RWPE2 (cell line): ENCODE measurements around the gene ABHD18.
"Not testable (repeated sequence)": the region's sequence is repeated elsewhere in the genome, so short reads cannot be mapped to it uniquely, and the experiment has no call there.

Source experiments
- ATAC-seq: fragments of 200-7000 bp; cut with Tn5 transposase; 3 replicates; pipeline ENCODE4 v1.9.1; 2021; ENCODE audit warnings: low read depth
- DNase-seq: peaks from one replicate; pipeline ENCODE4 v3.0.0-alpha.2; 2020; ENCODE audit warnings: low spot score
- H3K27ac ChIP-seq: fragments of 450-650 bp; 2 replicates; pipeline ENCODE4 v1.5.1; 2017; ENCODE audit warnings: mild to moderate bottlenecking; ENCODE audit not compliant: poor library complexity, severe bottlenecking
- H3K27me3 ChIP-seq: fragments of 250-450 bp; sonication (Bioruptor Pico); 2 replicates; pipeline ENCODE4 v1.5.1; 2021; ENCODE audit warnings: mild to moderate bottlenecking, moderate library complexity; ENCODE audit not compliant: insufficient read depth, poor library complexity, severe bottlenecking
- H3K36me3 ChIP-seq: fragments of 250-450 bp; sonication (Bioruptor Pico); 2 replicates; pipeline ENCODE4 v1.5.1; 2020; ENCODE audit warnings: low read depth, mild to moderate bottlenecking, moderate library complexity
- H3K4me1 ChIP-seq: fragments of 250-450 bp; sonication (Bioruptor Pico); 2 replicates; pipeline ENCODE4 v1.5.1; 2021; ENCODE audit warnings: mild to moderate bottlenecking, moderate library complexity; ENCODE audit not compliant: insufficient read depth, poor library complexity, severe bottlenecking
- H3K4me3 ChIP-seq: fragments of 250-450 bp; sonication (Bioruptor Pico); 2 replicates; pipeline ENCODE4 v1.5.1; 2021; ENCODE audit warnings: mild to moderate bottlenecking, moderate library complexity; ENCODE audit not compliant: severe bottlenecking
- H3K9me3 ChIP-seq: fragments of 250-450 bp; sonication (Bioruptor Pico); 2 replicates; pipeline ENCODE4 v1.5.1; 2021; ENCODE audit warnings: mild to moderate bottlenecking, moderate library complexity; ENCODE audit not compliant: severe bottlenecking
- TF ChIP-seq, protein P1 (sequence below): fragments of 450-650 bp; IDR thresholded peaks from one replicate; pipeline ENCODE4 v1.5.1; 2017; ENCODE audit warnings: mild to moderate bottlenecking, moderate library complexity; ENCODE audit not compliant: poor library complexity, severe bottlenecking

ABHD18 gene

DNA sequence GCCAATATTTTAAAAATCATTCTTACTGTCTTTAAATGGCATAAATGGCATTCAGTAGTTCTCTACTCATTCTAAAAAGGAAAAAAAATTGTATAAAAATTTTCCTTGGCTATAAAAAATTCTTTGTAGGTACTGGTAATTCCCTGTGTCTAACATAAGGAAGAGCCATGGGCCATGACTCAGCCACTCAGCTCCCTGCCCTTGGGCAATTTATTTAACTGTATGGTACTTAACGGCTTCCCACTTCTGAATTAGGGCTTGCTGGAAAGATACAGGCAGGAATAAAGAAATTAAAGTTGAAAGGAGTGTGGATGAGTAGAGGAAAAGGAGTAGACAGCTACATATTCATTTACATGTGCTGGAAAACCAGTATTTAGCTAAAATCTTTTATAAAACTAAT, 30.6 kb downstream of the ABHD18 start:
- Histone ChIP-seq H3K27me3 (no peaks in the 10 kb centered on the region), H3K4me3 (no peak overlapping the region), H3K4me1 (peaks cover 9% of the 10 kb centered on the region), H3K36me3 (peaks cover 10% of the 10 kb centered on the region; the same call in 1 of the 2 replicates), H3K27ac (no peak overlapping the region), H3K9me3 (no peaks in the 10 kb centered on the region)
- TF ChIP-seq, protein P1, sequence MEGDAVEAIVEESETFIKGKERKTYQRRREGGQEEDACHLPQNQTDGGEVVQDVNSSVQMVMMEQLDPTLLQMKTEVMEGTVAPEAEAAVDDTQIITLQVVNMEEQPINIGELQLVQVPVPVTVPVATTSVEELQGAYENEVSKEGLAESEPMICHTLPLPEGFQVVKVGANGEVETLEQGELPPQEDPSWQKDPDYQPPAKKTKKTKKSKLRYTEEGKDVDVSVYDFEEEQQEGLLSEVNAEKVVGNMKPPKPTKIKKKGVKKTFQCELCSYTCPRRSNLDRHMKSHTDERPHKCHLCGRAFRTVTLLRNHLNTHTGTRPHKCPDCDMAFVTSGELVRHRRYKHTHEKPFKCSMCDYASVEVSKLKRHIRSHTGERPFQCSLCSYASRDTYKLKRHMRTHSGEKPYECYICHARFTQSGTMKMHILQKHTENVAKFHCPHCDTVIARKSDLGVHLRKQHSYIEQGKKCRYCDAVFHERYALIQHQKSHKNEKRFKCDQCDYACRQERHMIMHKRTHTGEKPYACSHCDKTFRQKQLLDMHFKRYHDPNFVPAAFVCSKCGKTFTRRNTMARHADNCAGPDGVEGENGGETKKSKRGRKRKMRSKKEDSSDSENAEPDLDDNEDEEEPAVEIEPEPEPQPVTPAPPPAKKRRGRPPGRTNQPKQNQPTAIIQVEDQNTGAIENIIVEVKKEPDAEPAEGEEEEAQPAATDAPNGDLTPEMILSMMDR, result no peak
- DNase-seq, result no peak
- peak; percentile 92 for ATAC-seq

GRCh38 chr4:127996521-127996920, 31.3 kb downstream of the ABHD18 start:
- H3K4me3 ChIP-seq, DNase-seq, H3K27ac ChIP-seq, ATAC-seq, H3K9me3 ChIP-seq, H3K27me3 ChIP-seq, H3K4me1 ChIP-seq: not testable (repeated sequence)
- H3K36me3 ChIP-seq, result peaks cover 10% of the 10 kb centered on the region; the same call in 1 of the 2 replicates

- TF ChIP-seq, protein P1, result peak; percentile 50
- no peaks in the 10 kb centered on the region for H3K27me3 ChIP-seq
- DNase-seq, result no peak
- no peak overlapping the region for H3K27ac ChIP-seq
- ATAC-seq, result peak; percentile 92
- no peak overlapping the region for H3K4me3 ChIP-seq
- peaks cover 9% of the 10 kb centered on the region for H3K4me1 ChIP-seq
- no peaks in the 10 kb centered on the region for H3K9me3 ChIP-seq
- H3K36me3 ChIP-seq, result peaks cover 10% of the 10 kb centered on the region; the same call in 1 of the 2 replicates
Measured at GRCh38 chr4:127997534-127998388, 32.6 kb downstream of the ABHD18 start.

- H3K9me3 ChIP-seq, result no peaks in the 10 kb centered on the region
- peaks cover 4% of the 10 kb centered on the region for H3K36me3 ChIP-seq
- TF ChIP-seq, protein P1, result no peak
- no peaks in the 10 kb centered on the region for H3K4me1 ChIP-seq
- no peak overlapping the region for H3K27ac ChIP-seq
- no peaks in the 10 kb centered on the region for H3K27me3 ChIP-seq
- ATAC-seq (peak; percentile 59; the same call in 1 of the 3 replicates), DNase-seq (no peak)
- no peak overlapping the region for H3K4me3 ChIP-seq
Measured at GRCh38 chr4:128006592-128006991, 41.4 kb downstream of the ABHD18 start.

GRCh38 chr4:128009428-128009827, 44.2 kb downstream of the ABHD18 start:
- no peak for ATAC-seq

More at GRCh38 chr4:128009428-128009827, 44.2 kb downstream of the ABHD18 start:
- Histone ChIP-seq H3K36me3 (peaks cover 12% of the 10 kb centered on the region), H3K27me3 (no peaks in the 10 kb centered on the region), H3K27ac (no peak overlapping the region), H3K9me3 (no peaks in the 10 kb centered on the region), H3K4me1 (no peaks in the 10 kb centered on the region), H3K4me3 (no peak overlapping the region)
- TF ChIP-seq, protein P1, result no peak
- no peak for DNase-seq
